Esophagus squamous epithelium (tissue), 4 donors: ENCODE measurements around the gene GALK1.

Source experiments
- POLR2A ChIP-seq, 4 donors: fragments of 450-650 bp; IDR thresholded peaks; one replicate each; pipeline ENCODE4 v1.6.1; 2017; ENCODE audit warnings: antibody characterized with exemption in 4 of 4, mild to moderate bottlenecking in 4 of 4, moderate library complexity in 3 of 4
- TF ChIP-seq, protein P1 (sequence below), 6 experiments: fragments of 450-650 bp in 4 of 6; fragments of 200-600 bp in 2 of 6; sonication (generic) in 2 of 6; IDR thresholded peaks; one replicate each; pipeline ENCODE4 v1.5.1; 2016 to 2019; ENCODE audit warnings: antibody characterized with exemption in 6 of 6, mild to moderate bottlenecking in 4 of 6, moderate library complexity in 4 of 6

DNA sequence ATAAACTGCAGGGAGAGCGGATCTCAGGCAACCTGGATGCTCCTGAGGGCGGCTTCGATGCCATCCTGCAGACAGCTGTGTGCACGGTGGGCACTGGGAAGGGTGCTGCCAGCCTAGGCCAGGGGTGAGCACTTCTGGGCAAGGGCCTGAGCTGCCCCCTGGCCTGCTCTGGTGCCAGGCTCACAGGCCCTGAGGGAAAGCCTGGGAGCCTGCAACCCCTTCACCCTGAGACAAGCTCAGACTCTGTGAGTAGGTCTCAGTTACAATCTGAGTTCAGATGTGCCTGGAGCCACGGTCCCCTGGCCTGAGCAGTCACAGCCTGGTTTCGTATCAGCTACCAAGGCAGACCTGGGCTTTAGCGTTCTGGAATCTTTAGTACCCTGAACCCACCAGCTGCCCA is 35.6 kb downstream of the GALK1 start:
- TF ChIP-seq, protein P1, sequence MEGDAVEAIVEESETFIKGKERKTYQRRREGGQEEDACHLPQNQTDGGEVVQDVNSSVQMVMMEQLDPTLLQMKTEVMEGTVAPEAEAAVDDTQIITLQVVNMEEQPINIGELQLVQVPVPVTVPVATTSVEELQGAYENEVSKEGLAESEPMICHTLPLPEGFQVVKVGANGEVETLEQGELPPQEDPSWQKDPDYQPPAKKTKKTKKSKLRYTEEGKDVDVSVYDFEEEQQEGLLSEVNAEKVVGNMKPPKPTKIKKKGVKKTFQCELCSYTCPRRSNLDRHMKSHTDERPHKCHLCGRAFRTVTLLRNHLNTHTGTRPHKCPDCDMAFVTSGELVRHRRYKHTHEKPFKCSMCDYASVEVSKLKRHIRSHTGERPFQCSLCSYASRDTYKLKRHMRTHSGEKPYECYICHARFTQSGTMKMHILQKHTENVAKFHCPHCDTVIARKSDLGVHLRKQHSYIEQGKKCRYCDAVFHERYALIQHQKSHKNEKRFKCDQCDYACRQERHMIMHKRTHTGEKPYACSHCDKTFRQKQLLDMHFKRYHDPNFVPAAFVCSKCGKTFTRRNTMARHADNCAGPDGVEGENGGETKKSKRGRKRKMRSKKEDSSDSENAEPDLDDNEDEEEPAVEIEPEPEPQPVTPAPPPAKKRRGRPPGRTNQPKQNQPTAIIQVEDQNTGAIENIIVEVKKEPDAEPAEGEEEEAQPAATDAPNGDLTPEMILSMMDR (IDR thresholded peaks at IDR 0.05) = no peak
- TF ChIP-seq POLR2A (IDR thresholded peaks at IDR 0.05) = no peak
